LoVo (cell line): ENCODE data around the gene SHKBP1.

ENCODE experiments used
- DNase-seq: peaks from one replicate; pipeline ENCODE4 v3.0.0-alpha.2; 2016; ENCODE audit warnings: low spot score

Gene SHKBP1

DNA sequence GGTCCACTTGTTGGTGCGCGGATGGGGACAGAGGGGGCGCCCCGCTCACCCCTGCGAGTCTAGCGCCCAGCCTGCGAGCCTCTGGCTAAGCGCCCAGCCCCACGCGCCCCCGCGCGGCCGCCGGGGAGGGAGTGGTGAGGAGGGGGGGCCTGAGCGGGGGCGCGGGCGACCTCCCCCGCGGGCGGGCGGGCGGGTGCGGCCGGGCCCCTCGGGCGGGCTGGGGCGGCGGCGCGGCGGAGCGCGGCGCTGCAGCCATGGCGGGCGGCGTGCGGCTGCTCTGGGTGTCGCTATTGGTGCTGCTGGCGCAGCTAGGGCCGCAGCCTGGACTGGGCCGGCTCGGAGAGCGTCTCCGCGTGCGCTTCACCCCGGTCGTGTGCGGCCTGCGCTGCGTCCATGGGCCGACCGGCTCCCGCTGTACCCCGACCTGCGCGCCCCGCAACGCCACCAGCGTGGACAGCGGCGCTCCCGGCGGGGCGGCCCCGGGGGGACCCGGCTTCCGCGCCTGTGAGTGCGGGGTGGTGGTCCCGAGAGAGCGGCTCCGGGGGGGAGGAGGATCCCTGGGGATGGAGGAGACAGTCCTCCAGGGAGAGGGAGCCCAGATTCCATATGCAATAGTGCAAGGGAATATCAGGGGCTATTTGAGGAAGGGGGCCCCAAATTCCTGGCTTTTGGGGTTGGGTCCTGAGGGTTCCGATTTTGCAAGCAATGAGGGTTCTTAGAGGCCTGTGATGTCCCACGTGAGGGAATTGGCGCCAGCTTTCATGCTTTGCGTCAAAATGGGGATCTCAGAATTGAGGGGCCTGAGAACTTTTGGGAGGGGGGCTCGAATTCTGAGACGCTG, 24.7 kb downstream of the SHKBP1 start, which contains the start of gene LTBP4:
Gene LTBP4, plus strand, starts transcription at position 236 of the 841 bp plus-strand sequence. Its CDS starts 19 bp downstream, at position 255.
- DNase-seq: peak; percentile 53

DNA sequence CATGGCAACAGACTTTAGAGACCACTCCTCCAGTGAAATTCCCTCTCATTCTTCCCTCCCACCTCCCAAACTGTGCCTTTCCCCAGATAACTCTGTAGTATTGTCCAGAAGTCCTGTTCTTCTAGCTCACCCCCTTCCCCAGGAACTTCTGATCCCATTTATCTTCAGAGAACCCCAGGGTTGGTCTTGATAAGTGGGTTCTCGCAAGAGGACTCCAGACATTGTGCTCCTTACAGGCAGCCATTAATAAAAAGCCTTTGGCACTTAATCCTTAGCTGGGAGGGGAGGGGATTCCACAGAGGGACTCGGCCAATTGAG, 26.4 kb downstream of the SHKBP1 start:
- DNase-seq: no peak

DNA sequence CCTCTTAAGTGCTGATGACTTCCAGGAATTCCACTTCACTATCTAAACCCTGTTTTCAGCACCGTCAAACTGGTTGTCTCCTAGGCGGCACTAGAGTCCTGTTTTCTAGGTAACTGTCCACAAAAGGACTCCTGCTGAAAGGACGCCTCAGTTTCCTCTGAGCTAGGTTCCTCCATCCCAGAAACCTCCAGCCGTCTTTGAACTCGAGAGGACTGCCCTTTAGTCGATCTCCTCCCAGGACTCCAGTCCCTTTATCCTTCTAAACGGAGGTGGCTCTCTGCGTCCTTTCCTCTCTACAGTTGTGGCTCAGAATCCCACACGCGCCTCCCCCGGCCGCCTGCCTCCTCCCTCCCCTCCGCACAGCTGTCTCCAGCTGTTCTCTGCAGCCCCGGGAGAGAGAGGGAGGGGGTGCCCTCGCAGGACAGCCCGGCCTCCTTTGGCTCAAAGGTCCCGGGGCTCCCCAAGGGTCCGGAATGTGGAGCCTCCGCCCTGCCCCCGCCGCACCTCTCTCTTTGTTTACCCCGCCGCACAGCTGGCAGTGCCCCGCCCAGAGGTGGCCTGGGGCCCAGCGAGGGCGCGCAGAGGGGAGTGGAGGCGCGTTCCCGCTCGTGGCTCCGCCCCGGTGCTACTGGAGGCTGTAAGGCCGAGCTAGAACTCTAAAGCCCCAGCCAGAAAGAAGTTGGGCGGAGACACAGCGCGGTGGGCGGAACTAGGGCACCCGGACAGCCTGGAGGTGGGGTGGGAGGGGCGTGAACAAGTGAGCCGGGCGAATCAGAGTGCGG, 26.9 kb downstream of the SHKBP1 start:
- peak; percentile 97 for DNase-seq

DNA sequence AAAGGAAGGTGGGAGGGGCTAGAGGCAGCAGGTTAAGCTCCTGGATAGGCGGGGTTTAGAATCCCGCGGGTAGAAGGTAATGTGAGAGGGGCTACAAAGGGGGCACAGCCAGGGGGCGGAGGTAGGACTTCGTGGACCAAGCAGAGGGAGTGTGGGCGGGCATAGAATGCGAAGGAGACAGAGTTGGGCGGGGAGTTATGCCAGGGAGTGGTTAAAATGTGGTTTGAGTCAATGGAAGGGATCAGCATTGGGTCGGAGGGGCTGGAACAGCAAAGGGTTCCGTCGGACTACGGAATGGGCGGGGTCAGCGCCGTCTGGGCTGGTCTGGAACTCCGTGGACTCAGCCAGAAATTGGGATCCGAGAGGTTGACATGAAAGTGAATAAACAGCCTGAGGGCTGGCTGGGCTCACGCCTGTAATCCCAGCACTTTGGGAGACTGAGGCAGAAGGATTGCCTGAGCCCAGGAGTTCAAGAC, 27.5 kb downstream of the SHKBP1 start:
- DNase-seq: no peak

DNA sequence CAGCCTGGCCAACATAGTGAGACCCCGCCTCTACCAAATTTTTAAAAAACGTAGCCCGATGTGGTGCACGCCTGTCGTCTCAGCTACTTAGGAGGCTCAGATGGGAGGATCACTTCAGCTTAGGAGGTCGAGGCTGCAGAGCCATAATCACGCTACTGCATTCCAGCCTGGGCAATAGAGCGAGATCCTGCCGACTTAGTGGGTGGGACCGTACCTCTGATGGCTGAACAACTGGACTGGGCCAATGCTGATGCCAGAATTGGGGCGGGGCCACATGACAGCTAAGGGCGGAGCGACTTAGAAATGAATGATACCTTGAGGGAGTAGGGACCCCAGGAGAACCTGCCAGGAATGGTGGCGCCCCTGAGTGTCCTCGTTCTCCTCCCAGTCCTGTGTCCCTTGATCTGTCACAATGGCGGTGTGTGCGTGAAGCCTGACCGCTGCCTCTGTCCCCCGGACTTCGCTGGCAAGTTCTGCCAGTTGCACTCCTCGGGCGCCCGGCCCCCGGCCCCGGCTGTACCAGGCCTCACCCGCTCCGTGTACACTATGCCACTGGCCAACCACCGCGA, 28.1 kb downstream of the SHKBP1 start:
- no peak for DNase-seq

DNA sequence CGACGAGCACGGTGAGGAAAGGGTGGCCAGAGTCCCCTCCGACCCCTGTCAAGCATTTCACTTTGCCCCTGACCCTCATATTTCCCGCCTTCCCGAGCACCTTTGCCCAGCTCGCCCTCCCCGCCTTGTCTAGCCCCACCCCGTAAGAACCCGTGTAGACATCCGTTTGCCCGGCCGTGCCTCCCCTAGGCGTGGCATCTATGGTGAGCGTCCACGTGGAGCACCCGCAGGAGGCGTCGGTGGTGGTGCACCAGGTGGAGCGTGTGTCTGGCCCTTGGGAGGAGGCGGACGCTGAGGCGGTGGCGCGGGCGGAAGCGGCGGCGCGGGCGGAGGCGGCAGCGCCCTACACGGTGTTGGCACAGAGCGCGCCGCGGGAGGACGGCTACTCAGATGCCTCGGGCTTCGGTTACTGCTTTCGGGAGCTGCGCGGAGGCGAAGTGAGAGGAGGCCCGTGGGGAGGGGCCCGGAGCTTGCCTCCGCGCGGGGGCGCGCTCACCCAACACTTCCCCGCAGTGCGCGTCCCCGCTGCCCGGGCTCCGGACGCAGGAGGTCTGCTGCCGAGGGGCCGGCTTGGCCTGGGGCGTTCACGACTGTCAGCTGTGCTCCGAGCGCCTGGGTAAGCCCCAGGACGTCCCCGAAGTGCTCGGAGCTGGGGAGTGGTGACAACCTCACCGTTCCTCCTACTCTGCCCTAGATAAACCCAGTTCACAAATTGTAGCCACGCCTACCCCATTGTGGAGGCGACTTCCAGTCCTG, 28.7 kb downstream of the SHKBP1 start:
- DNase-seq: peak; percentile 83

DNA sequence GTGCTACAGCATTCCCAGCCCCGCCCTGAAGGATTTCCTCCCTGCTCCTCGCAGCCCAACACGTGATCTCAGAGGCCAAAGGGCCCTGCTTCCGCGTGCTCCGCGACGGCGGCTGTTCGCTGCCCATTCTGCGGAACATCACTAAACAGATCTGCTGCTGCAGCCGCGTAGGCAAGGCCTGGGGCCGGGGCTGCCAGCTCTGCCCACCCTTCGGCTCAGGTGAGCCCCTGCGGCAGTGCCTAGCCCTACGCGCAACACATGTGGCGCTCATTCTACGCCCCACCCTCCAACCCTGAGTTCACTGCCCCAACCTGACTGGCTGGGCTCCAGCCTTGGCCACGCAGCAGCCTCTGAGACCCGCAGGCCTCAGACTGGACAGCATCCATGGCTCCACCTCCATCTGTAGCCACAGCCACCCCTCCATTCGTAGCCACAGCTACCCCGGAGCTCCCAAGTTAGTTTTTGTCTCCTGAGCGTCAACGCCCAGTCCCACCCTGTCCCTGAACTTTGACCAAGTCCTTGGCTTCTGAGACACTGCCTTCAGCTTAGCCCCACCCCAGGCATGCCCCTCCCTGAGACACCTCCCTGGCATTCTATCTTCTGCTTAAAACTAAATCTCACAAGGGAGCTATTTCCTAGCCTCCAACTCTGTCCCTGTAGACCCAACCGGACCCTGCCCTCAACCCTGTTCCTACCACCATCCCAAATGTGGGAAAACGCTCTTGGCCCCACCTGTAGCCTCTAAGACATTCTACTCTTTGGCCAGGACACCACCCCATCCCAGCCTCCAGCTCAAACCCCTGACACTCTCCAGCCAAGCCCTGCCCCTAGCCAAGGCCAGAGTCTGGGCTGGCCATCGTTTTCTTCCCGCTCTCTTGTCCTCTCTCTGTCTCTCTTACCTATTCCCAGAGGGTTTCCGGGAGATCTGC, 30.9 kb downstream of the SHKBP1 start:
- peak; percentile 81 for DNase-seq

DNA sequence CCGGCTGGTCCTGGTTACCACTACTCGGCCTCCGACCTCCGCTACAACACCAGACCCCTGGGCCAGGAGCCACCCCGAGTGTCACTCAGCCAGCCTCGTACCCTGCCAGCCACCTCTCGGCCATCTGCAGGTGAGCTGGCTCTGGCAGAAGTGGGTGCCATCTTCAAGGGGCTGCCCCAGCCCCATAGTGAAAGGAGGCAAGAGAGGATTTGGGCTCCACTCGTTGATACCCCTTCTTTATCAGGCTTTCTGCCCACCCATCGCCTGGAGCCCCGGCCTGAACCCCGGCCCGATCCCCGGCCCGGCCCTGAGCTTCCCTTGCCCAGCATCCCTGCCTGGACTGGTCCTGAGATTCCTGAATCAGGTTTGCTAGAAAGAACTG, 31.6 kb downstream of the SHKBP1 start:
- DNase-seq: no peak

DNA sequence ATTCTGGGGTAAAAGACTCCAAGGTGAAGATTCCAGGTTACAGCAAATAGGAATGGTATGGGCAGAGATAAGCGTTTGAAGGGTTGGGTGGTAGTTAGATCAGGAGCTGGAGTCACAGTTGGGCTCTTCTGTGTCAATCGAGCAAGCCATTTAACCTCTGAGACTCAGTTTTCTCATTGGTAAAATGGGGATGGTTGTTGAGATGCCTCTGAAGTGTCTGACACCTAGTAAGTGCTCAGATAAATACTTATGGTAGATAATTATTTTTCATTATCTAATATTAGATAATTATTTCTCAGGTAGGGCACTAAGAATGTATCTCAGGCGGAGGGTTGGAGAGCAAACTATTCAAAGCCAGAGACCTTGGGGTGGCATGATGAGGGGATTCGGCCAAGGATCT, 32.3 kb downstream of the SHKBP1 start:
- no peak for DNase-seq

DNA sequence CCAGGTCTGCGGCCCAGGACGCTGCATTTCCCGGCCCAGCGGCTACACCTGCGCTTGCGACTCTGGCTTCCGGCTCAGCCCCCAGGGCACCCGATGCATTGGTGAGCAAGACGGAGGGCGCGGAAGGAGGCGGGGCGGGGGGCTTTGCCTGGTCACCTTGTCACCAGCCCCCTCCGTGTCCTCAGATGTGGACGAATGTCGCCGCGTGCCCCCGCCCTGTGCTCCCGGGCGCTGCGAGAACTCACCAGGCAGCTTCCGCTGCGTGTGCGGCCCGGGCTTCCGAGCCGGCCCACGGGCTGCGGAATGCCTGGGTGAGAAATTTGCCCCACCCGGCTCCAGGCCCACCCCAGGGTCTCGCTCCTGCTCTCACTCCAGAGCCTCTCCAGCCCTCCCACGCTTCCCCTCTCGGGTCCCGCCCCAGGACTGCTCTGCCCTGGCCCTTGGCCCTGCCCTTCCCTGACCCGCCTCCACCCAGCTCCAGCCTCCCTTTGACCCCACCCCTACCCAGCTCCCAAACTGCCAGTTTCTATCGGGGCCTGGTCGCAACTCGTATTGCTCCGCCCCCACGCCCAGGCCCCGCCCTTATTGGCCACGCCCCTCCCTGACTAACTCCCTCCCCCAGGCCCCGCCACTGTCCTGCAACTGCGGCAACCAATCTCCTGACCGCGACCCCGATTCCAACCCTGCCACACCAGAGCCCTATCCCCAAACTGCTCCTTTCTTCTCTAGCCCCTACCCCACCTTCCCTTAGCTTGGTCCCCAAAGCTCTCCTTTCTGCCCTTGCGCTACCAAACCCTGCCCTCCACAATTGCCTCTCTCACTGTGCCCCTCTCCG, 33.1 kb downstream of the SHKBP1 start:
- DNase-seq: peak; percentile 74

DNA sequence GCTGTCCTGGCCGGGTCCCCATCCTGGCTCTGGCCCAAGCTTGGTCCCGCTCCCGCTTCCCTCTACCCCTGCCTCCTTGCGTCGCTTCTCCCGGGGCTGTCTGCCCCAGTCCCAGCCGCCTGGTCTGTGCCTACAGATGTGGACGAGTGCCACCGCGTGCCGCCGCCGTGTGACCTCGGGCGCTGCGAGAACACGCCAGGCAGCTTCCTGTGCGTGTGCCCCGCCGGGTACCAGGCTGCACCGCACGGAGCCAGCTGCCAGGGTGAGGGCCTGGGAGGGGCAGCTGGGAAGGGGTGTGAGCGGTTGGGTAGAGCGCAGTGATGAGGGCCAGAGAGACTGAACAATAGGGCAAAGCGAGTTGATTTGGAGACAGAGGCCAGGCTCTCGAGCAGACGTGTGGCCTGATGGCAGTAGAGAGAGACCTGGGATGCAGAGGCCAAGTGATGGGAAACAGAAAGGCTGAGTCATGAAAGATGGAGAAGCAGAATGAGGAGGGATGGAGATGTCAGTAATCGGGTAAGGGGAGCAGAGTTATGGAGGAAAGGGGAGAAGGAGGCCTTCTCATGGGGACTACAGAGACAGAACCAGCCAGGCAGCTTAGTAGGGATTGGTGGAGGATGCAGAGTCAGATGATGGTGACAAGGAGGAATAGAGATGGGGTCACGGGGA, 33.9 kb downstream of the SHKBP1 start:
- no peak for DNase-seq

DNA sequence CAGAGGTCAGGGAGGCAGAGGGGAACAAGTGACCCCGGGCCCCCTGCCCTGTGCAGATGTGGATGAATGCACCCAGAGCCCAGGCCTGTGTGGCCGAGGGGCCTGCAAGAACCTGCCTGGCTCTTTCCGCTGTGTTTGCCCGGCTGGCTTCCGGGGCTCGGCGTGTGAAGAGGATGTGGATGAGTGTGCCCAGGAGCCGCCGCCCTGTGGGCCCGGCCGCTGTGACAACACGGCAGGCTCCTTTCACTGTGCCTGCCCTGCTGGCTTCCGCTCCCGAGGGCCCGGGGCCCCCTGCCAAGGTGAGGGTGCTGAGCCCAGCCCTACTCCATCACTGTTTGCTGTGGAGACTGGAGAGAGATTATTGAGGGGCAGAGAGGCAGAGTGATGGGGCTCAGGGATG, 34.4 kb downstream of the SHKBP1 start:
- DNase-seq: no peak

DNA sequence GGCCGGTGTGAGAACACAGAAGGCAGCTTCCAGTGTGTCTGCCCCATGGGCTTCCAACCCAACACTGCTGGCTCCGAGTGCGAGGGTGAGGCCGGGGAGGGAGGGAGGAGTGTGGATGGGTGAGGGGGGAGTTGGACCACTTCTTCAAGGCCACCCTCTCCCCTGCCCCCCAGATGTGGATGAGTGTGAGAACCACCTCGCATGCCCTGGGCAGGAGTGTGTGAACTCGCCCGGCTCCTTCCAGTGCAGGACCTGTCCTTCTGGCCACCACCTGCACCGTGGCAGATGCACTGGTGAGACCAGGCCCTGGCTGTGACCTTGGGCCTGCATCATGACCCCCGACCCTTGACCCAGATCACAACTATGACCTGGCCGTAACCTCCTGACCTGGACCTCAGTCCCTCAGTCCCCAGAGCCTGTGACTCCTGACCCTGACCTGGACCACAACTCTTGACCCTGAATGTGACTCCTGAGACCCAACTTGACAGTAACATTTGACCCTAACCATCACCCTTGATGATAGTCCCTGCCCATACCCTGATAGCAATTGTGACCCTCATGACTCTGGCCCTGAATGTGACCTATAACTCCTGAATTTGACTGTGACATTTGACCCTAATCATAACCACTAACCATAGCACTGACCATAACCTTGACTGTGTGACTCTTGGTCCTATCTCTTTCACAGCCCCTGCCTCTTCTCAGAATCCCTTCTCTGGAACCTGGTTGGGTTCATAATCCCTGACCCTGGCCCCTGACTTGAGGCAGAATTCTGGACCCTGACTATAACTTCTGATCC, 35.4 kb downstream of the SHKBP1 start:
- no peak for DNase-seq

DNA sequence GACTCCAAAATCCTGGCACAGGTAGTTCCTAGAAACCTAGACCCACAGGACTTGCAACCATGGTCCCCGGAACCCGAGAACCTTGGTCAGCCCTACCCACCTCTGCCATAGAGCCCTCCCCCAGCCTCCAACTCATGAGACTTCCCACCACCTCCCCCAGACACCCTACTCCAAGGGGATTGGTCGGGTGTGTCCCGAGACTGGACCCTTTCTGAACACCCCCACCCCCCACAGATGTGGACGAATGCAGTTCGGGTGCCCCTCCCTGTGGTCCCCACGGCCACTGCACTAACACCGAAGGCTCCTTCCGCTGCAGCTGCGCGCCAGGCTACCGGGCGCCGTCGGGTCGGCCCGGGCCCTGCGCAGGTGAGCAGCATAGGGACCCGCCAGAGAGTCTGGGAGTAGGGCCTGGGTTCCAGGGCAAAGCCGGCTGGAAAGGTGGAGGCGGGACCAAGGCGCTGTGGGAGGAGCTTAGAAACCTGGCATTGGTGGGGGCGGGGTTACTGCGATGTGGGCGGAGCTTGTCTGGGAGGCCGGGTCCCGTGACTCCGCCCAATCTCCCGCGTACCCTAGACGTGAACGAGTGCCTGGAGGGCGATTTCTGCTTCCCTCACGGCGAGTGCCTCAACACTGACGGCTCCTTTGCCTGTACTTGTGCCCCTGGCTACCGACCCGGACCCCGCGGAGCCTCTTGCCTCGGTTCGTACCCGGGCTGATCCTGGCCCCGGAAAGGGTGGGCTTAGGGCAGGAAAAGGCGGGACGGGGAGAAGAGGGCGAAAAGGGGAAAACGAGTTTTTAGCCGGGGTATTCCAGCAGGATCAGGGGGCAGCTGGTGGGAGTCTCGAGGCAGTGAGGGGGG, 36.4 kb downstream of the SHKBP1 start:
- no peak for DNase-seq

DNA sequence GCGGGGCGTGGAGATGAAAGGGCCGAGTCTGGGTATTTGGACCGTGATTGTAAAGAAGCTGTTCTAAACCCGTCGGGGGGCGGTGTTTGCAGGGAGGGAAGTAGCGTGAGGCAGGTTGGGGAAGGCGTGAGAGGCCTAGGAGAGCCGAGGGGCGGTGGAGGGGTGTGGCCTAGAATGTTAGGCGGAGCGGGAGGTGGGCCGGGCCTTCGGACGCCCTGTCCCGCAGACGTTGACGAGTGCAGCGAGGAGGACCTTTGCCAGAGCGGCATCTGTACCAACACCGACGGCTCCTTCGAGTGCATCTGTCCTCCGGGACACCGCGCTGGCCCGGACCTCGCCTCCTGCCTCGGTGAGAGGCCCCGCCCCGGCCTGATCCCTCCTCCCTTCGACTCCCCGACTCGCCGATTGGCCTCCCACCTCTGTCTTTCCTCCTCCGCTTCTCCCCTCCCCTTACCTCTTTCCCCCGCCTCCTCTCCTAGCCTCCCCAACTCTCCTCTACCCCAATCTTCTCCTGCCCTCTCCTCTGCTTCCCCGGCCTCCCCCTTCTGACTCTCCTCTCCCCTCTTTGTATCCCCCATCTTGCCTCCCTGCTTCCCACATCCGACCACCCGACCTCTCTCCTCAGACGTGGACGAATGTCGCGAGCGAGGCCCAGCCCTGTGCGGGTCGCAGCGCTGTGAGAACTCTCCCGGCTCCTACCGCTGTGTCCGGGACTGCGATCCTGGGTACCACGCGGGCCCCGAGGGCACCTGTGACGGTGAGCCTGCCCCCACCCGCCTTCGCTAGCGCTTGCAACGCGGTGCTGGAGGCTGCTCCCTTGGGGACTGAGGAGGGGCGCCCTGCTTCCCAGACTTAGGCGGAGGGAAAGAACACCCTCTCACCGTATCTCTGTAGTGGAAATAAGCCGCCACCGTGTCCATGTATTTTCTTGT, 37.3 kb downstream of the SHKBP1 start:
- no peak for DNase-seq

DNA sequence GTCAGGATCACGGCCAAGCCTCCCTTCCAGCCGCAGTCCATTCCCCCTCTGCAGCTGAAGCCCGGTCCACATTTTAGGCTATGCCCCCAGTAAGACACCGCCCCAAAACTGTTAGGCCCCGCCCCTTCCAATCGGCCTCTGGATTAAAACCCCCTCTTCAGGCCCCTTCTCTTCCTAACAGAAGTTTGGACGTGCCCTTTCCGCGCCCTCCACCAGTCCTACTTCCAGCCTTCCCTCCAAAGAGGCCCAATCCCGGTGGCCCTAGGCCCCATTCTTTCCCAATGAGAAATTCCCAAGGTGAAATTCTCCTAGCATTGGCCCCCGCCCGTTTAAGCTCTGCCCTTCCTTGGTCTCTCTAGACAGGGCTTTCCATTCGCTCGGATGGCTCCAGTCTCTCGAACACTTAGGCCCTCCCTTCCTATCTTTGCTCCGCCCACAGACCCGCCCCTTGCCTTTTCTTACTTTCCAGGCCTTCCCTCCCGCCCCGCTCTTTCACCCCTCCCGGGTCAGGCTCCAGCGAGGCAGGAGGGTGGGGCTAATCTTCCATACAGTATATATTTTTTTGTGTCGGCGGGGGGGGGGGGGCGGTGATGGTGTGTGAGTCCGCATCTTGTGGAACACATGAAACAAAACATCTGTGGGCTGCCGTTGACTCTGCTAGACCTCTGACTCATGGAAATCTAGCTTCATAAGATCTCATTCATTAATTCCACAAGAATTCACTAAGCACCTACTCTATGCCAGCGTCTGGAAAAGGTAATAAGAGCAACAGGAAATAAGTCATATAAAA, 38.1 kb downstream of the SHKBP1 start:
- no peak for DNase-seq
